ENCODE measurements around the gene MEGF9.

The MEGF9 gene

DNA sequence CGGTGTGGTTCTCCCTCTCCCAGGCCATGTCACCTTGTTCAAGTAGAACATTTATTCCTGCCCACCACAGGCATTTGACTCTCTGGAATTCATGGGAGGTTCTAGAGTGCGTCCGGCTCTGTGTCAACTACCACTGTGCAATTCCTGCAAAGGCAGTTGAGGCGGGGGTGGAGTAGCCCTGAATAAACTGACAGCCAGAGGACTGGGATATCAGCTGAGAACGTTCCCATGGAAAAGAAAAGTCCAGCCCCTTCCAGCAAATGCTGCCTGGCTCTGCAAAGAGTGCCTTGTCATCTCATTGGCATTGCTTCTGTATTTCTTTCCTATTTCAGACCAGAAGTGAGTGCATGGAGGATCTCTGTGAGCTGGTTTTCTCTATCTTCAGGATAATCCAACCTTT lies 18.9 kb upstream of the MEGF9 start:
- DNase-seq (ENCODE audit: low spot score) (peak; percentile 30), FAIRE-seq (no peak)

GRCh38 chr9:120730654-120731514 lies 16.6 kb upstream of the MEGF9 start:
- peak; percentile 93 for FAIRE-seq
- DNase-seq (ENCODE audit: low spot score): peak; percentile 95

DNA sequence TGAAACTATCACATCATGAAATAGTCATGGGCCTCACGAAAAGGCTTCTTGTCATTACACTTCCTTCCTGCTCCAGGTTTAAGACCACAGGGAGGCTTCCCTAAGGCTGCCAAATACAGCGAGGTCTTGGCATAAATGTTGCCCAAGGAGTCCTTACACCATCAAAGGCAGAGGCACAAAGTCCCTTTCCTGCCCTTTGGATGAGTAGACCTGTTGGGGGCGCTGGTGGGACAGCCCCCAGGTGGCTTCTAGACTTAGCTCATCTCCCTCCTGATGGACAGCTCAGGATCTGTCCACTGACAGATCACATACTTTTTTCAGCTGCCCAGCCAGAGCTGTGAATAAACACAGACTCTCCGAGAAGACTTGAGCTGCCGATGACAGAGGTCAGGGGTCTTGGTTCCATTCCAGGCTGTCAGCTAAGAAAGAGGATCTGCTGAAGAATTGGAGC lies 15.5 kb upstream of the MEGF9 start:
- no peak for DNase-seq (ENCODE audit: low spot score)
- FAIRE-seq: no peak

GRCh38 chr9:120726484-120726883 lies 12.2 kb upstream of the MEGF9 start:
- no peak for FAIRE-seq
- DNase-seq (ENCODE audit: low spot score): no peak

- FAIRE-seq (no peak), DNase-seq (ENCODE audit: low spot score) (no peak)
Measured at GRCh38 chr9:120725907-120726306, 11.6 kb upstream of the MEGF9 start.

GRCh38 chr9:120724757-120725400 lies 10.6 kb upstream of the MEGF9 start:
- DNase-seq (ENCODE audit: low spot score) (no peak), FAIRE-seq (no peak)

GRCh38 chr9:120723565-120723964 lies 9.3 kb upstream of the MEGF9 start:
- FAIRE-seq: no peak
- DNase-seq (ENCODE audit: low spot score): no peak

- no peak for FAIRE-seq
Measured at GRCh38 chr9:120720404-120720803, 6.1 kb upstream of the MEGF9 start.

GRCh38 chr9:120718316-120718715 lies 4.0 kb upstream of the MEGF9 start:
- DNase-seq (ENCODE audit: low spot score) (no peak), FAIRE-seq (no peak)

More at GRCh38 chr9:120720404-120720803, 6.1 kb upstream of the MEGF9 start:
- no peak for DNase-seq (ENCODE audit: low spot score)

DNA sequence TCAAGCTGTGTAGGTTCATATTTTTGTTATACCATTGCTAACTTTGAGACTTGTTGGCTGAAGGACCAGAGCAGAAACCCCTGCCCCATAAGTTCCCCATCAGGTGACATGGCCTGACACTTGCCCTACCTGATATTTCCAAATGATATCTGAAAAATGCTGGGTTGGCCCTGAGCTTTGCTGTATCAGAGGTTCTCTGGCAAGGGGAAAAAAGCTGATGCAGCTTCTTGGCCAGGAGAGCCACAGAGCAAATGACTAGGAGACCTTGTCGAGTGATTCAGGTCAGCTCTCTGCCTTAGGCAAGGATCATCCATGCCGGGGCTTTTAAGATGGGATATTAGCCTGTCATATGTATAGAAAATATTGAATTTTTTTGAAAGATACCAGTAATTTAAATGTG lies 2.9 kb upstream of the MEGF9 start:
- DNase-seq (ENCODE audit: low spot score) (no peak), FAIRE-seq (no peak)

DNA sequence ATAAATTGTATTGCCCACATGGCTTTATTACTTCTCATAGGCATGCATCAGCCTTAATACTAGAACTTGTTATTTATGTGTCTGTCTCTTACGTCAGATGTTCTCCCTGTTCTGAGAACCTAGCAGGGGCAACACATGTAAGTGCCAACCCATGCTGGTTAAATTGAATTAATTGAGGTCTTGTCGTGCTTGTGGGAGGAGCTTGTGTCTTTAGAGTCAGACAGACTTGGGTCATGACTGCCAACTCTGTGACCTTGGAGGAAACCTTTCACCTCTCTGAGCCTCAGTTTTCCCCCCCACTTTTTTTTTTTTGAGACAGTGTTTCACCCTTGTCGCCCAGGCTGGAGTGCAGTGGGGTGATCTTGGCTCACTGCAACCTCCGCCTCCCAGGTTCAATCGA lies 2.2 kb upstream of the MEGF9 start:
- no peak for FAIRE-seq
- DNase-seq (ENCODE audit: low spot score): no peak

DNA sequence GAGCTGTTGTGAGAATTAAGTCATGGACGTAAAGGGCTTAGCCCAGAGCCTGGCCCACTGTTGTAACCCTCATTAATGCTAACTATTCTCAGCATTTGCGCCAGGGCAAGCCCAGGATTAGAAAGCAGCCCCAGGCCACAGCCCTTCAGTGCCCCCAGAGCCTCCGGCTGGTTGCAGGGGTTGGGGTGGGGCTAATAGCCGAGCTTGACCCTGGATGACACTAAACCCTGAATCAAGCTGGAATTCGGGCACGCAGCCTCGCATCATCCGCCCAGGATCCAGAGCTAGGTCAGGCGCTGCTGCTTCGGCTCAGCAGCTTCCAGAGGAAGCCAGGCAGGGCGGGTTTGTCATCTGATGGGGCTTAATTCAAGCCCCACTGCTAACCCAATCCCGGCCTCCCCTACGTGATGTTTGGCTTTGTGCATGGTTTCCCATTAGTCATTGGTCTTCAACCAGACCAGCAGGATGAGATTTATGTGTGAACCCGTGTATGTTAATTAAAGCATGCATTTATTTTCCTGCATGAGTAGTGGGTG lies 1.2 kb upstream of the MEGF9 start:
- peak; percentile 31 for DNase-seq (ENCODE audit: low spot score)
- peak; percentile 20 for FAIRE-seq

DNA sequence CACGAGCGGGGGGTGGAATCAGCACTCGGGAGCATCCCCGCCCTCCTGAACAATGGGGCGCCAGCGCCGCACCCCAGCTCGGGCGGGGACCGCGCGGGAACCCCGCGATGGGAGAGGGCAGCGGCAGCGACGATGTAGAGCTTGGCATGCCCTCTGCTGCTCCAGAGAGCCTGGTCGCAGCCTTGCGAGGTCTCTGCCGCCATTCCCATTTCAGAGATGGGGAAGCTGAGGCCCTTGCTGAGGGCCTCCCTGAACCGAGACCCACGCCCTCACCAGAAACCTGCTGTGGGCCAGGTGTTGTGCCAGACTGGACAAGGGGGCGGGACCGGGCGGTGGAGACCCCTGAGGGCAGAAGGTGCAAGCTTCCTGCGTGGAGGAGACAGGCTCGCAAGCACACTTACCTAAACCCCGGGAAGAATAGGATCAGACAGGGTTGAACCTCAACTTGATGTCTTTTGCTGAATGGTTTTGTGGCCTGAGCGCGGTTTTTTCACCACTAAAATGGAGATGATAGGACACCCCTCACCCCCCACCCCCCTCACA lies 647 bp upstream of the MEGF9 start:
- DNase-seq (ENCODE audit: low spot score) (no peak), FAIRE-seq (no peak)

GRCh38 chr9:120713257-120714087 lies 798 bp downstream of the MEGF9 start:
- FAIRE-seq: no peak
- no peak for DNase-seq (ENCODE audit: low spot score)

DNA sequence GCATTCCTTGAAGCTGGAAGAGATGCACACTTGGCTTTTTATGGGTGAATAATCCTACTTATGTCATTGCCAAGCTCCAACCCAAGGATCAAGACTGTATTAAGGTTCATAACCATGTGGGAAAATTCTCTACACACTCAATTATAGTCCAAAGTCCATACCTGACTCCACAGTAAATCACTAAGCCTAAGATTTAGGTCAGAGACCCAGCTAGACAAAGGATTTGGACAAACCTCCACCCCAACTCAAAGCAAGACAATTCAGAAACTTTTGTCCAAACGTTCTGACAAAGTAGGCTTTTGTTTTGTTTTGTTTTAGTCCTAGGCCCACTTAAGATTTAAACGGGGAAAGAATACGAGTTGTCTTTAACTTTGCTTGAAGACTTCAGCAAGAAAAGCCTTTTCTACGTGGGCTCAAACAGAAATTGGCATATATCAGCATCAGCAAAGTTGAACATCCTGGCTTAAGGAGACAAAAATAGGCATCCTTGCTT lies 1.7 kb downstream of the MEGF9 start:
- DNase-seq (ENCODE audit: low spot score): peak; percentile 46

DNA sequence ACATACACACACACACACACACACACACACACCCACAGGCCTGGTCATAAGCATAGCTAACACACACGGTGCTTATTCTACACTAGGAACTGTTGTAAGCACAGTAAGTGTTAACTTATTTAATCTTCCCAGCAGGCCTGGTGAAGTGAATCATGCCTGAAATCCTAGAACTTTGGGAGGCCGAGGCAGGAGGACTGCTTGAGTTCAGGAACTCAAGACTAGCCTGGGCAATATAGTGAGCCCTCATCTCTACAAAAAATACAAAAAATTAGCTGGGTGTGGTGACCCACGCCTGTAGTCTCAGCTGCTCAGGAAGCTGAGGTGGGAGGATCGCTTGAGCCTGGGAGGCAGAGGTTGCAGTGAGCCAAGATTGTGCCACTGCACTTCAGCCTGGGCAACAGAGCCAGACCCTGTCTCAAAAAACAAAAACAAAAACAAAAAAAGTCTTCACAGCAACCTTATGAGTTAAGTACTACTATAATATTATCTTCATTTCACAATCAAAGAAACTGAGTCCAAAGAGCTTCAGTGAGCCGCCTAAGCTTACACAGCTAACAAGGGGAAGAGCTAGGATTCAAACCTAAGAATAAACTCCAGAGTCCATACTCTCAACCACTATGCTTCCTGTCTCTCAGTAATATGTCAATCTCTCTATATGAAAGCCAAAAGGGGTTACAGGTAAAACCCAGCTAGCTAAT lies 2.3 kb downstream of the MEGF9 start:
- no peak for FAIRE-seq
- no peak for DNase-seq (ENCODE audit: low spot score)

More for the DNA sequence above, 1.7 kb downstream of the MEGF9 start:
- FAIRE-seq: peak; percentile 26

GRCh38 chr9:120711354-120711753 lies 2.9 kb downstream of the MEGF9 start:
- no peak for DNase-seq (ENCODE audit: low spot score)
- FAIRE-seq: peak; percentile 35

DNA sequence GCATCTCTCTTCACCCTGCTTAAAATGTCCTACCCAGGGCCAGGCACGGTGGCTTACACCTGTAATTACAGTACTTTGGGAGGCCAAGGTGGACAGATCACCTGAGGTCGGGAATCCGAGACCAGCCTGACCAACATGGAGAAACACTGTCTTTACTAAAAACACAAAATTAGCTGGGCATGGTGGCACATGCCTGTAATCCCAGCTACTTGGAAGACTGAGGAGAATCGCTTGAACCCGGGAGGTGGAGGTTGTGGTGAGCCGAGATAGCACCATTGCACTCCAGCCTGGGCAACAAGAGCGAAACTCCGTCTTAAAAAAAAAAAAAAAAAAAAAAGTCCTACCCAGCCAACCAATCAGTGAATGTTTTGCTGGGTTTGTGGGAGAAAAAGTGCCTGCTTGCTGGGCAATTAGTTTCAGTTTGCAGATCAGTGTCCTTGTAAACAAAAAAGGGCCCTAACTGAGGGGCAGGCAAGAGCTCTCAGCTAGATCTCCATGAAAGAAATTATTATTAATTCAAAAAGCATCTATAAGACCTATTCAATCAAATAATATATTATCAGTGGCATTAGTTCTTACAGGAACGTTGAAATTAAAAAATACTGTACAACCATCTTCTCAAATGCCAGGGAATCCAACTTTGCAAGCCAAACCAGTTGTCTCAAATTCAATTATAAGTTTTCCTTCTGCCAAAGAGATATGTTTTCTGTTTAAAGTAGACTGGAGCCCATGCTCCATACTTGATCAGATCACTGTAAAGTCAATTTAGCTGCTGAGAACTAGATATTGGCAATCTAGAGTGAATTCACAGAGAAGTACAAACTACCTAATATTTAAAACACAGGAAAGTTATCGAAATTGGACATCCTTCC lies 3.9 kb downstream of the MEGF9 start:
- peak; percentile 54 for DNase-seq (ENCODE audit: low spot score)
- FAIRE-seq: peak; percentile 39

GRCh38 chr9:120708526-120709224 lies 5.6 kb downstream of the MEGF9 start:
- no peak for DNase-seq (ENCODE audit: low spot score)
- FAIRE-seq: no peak
